Pancreas (tissue), 10 donors: Measurements from ENCODE around the gene RGMA. TPM values are rescaled to one million over a fixed set of nuclear protein-coding genes. Genes with fewer than 3 reads are reported as not detected.

ENCODE experiments used
- ATAC-seq, 4 donors: fragments of 200-7000 bp; cut with Tn5 transposase; one replicate each; pipeline versions ENCODE4 v1.8.0 to v1.9.1; 2020; ENCODE audit warnings: mild to moderate bottlenecking in 4 of 4, moderate library complexity in 4 of 4
- DNase-seq, 6 donors: peaks; one replicate each; pipeline ENCODE4 v3.0.0-alpha.2; 2020
- FAIRE-seq: peaks from 2 replicates; lab custom pipeline; 2012; peaks lifted over from hg19 to GRCh38; lab: Jason Lieb, UNC
- H3K27ac ChIP-seq, 4 donors: fragments of 200-600 bp; sonication (generic); 1 replicate in 3 of 4; 2 replicates in 1 of 4; pipeline versions ENCODE4 v1.5.0 to v1.8.0; 2020
- H3K27me3 ChIP-seq, 4 donors: fragments of 200-600 bp; one replicate each; pipeline ENCODE4 v1.8.0; 2021
- H3K36me3 ChIP-seq, 3 donors: fragments of 200-600 bp; sonication (generic) in 1 of 3; one replicate each; pipeline versions ENCODE4 v1.5.0 to v1.8.0; 2020 to 2021
- H3K4me1 ChIP-seq, 3 donors: fragments of 200-600 bp; one replicate each; pipeline ENCODE4 v1.8.0; 2021
- H3K4me3 ChIP-seq, 4 donors: fragments of 200-600 bp; sonication (generic) in 2 of 4; one replicate each; pipeline versions ENCODE4 v1.5.0 to v1.8.0; 2020 to 2021
- H3K9me3 ChIP-seq, 4 donors: fragments of 200-600 bp; one replicate each; pipeline ENCODE4 v1.8.0; 2021
- WGBS, 2 donors: extraction: QIAGEN DNeasy Blood & Tissue Kit; methylation state at CpG; one replicate each; pipeline ENCODE4 v1.1.7; 2013; 5-methylcytosine and 5-hydroxymethylcytosine counted together
- intact Hi-C, 3 donors: fragments of 100-400 bp; cut with DNase I; formaldehyde crosslinking; loops; one replicate each; pipeline versions ENCODE4 v1.11.1 to v1.14.2; 2022
- polyA plus RNA-seq, 2 donors: library from polyadenylated mRNA; stranded (reverse); fragments of 200-250 nt; gene quantifications; one replicate each; pipeline ENCODE4 v1.2.3, GENCODE V29; 2013
- total RNA-seq, 6 donors: library from RNA; stranded (reverse); fragmentation: NEBNext Ultra II Directional in 4 of 6; extraction: Animal tissue kit (Norgen Biotek cat#: 25700) in 4 of 6; gene quantifications; one replicate each; pipeline versions ENCODE4 v1.2.1 to v1.2.4, GENCODE V29; 2021 to 2023
- TF ChIP-seq, protein P1 (sequence below), 4 donors: fragments of 200-600 bp; sonication (generic) in 3 of 4; IDR thresholded peaks; one replicate each; pipeline versions ENCODE4 v1.5.0 to v1.8.0; 2021; ENCODE audit warnings: antibody characterized with exemption in 4 of 4
- donor health status: healthy with polysubstance abuse.
- donor health status: DM: no; HTN: no; CAD: no; lungs with moderate emphysema.
- donor health status: DM: no; HTN: no; CAD: no.
- donor health status: control.
- donor health status: control.
- donor health status: Bipolar disorder and iron deficiency.
- donor health status: DM: yes; HTN: yes; CAD: no.
- donor health status: DM: no; HTN: no; CAD: no.
- donor health status: DM: no; HTN: no; CAD: no.
- donor health status: DM: yes; HTN: yes; CAD: no.

RGMA gene
- total and polyA plus RNA-seq, 8 donors: 3.7 to 14.3 (median 6.8) TPM

DNA sequence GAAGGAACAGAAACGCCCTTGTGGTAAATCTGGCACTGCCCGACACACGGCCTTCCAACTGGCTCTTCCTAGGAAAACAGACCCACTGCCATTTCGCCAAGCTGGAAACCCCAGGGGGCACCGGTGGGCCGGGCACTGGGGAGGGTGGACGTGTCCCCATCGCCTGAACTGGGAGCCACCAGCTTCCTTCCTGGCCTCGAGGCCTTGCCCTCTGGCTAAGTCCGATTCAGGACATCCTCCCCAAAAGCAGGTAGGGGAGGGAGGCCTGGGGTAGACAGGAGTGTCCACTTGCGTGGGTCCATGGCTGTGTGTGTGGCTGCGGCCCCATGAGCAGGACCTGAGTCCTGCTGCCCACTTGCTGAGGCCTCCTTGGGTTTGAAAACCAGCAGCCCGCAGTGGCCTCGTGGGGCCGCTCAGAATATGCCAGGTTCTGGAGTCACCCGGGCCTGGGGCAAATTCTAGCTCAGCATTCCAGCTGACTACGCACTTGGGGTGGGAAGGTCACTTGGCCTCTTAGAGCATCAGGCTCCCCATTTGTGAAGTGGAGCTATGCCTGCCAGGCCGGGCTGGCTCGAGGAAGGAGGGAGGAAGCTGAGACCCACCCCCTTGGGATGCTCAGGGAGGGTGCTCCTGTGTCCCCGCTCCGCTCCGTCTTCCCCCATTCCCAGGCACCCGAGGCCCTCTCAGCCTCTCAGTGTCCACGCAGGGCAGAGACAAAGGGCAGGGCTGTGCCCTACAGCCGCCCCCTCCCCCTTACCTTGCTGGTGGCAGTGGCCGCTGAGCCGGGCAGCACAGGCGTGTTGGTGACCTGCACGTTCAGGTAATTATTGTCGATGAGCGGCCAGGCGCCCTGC is 37.5 kb downstream of the RGMA start:
- FAIRE-seq (no peak), ATAC-seq (no peak), DNase-seq (peak in 1 of 6 donors; percentile 62)
- intact Hi-C loops: no loop called here
- TF ChIP-seq, protein P1, sequence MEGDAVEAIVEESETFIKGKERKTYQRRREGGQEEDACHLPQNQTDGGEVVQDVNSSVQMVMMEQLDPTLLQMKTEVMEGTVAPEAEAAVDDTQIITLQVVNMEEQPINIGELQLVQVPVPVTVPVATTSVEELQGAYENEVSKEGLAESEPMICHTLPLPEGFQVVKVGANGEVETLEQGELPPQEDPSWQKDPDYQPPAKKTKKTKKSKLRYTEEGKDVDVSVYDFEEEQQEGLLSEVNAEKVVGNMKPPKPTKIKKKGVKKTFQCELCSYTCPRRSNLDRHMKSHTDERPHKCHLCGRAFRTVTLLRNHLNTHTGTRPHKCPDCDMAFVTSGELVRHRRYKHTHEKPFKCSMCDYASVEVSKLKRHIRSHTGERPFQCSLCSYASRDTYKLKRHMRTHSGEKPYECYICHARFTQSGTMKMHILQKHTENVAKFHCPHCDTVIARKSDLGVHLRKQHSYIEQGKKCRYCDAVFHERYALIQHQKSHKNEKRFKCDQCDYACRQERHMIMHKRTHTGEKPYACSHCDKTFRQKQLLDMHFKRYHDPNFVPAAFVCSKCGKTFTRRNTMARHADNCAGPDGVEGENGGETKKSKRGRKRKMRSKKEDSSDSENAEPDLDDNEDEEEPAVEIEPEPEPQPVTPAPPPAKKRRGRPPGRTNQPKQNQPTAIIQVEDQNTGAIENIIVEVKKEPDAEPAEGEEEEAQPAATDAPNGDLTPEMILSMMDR (IDR thresholded peaks at IDR 0.05): no peak
- Histone ChIP-seq H3K9me3 (no peaks in the 10 kb centered on the region), H3K4me1 (no peaks in the 10 kb centered on the region), H3K36me3 (no peaks in the 10 kb centered on the region), H3K27me3 (no peaks in the 10 kb centered on the region), H3K27ac (no peak overlapping the region), H3K4me3 (no peak overlapping the region)
- WGBS, 2 donors: 92 to 93% methylated on average over 32 of the region's 32 CpGs

DNA sequence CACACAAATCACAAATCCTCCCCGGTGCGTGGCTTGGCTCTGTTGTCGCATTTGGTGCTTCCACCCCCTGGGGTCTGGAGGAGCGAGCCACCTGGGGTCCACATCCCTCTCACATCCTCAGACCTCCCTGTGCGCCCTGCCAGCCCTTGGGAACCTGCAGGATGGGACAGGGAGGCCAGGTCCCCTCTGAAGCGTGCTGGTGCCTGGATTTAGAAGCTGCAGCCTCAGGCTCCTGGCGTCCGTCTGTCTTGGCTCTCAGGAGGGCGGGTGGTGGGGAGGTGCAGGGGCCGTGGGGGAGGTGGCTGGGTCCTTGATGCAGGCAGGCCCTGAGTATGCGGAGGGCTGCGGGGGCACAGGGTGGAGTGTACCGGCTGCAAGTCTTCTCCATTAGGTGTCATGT is 38.4 kb downstream of the RGMA start:
- no peak overlapping the region for H3K27ac ChIP-seq
- WGBS, 2 donors: 93 to 97% methylated on average over 13 of the region's 13 CpGs
- ATAC-seq (no peak), DNase-seq (peak in 1 of 6 donors; percentile 58), FAIRE-seq (no peak)
- H3K9me3 ChIP-seq: no peaks in the 10 kb centered on the region
- H3K4me3 ChIP-seq: no peak overlapping the region
- intact Hi-C loops: no loop called here
- no peaks in the 10 kb centered on the region for H3K36me3 ChIP-seq
- no peaks in the 10 kb centered on the region for H3K27me3 ChIP-seq
- TF ChIP-seq, protein P1 (IDR thresholded peaks at IDR 0.05): no peak
- H3K4me1 ChIP-seq: no peaks in the 10 kb centered on the region

DNA sequence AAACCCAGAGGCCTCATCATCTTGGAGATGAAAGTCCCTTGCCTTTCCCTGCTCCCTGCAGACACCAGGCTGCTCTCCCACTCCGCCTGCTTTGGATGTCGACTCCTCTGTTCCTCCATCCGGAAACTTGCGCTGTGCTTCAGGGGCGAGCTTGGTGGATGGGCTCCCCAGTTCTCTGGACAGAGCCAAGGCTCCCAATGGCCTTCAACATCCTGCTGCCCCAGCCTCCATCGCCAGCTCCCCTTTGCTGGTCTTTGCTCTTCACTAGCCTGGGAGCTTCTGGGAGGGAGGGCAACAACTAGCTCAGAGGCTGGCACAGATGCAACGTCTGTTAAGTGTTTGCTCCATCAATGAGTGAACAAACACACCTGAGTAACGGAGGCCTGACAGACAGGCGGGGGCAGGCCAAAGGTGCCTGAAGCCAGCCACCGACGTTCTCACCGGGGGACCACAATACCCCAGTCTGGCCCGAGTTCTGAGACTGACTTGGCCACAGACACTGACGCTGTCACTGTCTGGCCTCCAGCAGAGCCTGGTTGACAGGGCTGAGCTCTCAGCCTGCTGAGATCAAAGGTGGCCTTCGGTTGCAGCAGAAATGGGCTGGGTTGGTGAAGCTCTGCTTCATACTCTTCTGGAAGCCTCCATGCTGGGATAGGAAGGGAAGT is 39.0 kb downstream of the RGMA start:
- 68 to 73% methylated on average over 15 of the region's 15 CpGs for WGBS, 2 donors
- FAIRE-seq: no peak
- DNase-seq: peak in 1 of 6 donors; percentile 41
- intact Hi-C loops: no loop called here
- peak in 2 of 4 donors; percentile 15 to 51 for ATAC-seq
- no peak overlapping the region for H3K27ac ChIP-seq
- H3K4me3 ChIP-seq: no peak overlapping the region
- H3K36me3 ChIP-seq: peaks cover 0 to 2% (median 0%) of the 10 kb centered on the region in 3 donors
- TF ChIP-seq, protein P1 (IDR thresholded peaks at IDR 0.05): no peak
- no peaks in the 10 kb centered on the region for H3K9me3 ChIP-seq
- no peaks in the 10 kb centered on the region for H3K27me3 ChIP-seq
- no peaks in the 10 kb centered on the region for H3K4me1 ChIP-seq

DNA sequence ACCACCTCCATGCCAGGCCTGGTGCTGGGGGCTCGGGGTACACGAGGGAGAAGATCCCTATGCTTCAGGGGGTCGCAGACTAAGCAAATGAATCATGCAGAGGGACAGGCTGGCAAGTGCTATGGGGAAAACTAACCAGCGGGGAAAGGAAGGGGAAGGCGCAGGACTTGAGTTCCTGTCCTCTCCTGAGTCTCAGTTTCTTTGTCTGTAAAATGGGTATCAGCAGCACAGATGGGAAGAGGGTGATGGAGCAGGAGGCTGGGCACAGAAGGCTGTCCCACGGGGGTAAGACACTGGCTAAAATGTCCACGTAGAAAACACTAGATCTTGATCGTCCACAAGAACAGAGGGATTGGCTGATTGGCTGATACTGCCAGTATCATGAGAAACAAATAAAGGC is 39.8 kb downstream of the RGMA start:
- DNase-seq (no peak), FAIRE-seq (no peak), ATAC-seq (no peak)
- H3K4me1 ChIP-seq: no peaks in the 10 kb centered on the region
- intact Hi-C loops: no loop called here
- no peaks in the 10 kb centered on the region for H3K9me3 ChIP-seq
- WGBS, 2 donors: 77 to 83% methylated on average over 8 of the region's 8 CpGs
- peaks cover 0 to 6% (median 0%) of the 10 kb centered on the region in 3 donors for H3K36me3 ChIP-seq
- H3K27me3 ChIP-seq: no peaks in the 10 kb centered on the region
- H3K27ac ChIP-seq: no peak overlapping the region
- TF ChIP-seq, protein P1 (IDR thresholded peaks at IDR 0.05): no peak
- no peak overlapping the region for H3K4me3 ChIP-seq
